Mesendoderm (in vitro differentiated cells): ENCODE measurements around the gene DISP3.

Source experiments
- DNase-seq: peaks from one replicate; pipeline ENCODE4 v3.0.0; 2013
- H2AK5ac ChIP-seq: 2 replicates; pipeline ENCODE4 v1.6.1; 2013; ENCODE audit warnings: low read length, inconsistent platforms
- H2BK120ac ChIP-seq: 2 replicates; pipeline ENCODE4 v1.6.1; 2013; ENCODE audit warnings: low read depth, mild to moderate bottlenecking, low read length, moderate library complexity, mixed read lengths
- H2BK15ac ChIP-seq: replicated peaks from 2 replicates; pipeline ENCODE4 v1.6.1; 2013; ENCODE audit warnings: low read depth, mild to moderate bottlenecking, moderate library complexity
- H2BK5ac ChIP-seq: 2 replicates; pipeline ENCODE4 v1.6.1; 2013; ENCODE audit warnings: low read length, inconsistent platforms
- H3K18ac ChIP-seq: 2 replicates; pipeline ENCODE4 v1.6.1; 2013; ENCODE audit warnings: mild to moderate bottlenecking, low read length, mixed read lengths
- H3K23ac ChIP-seq: one replicate; pipeline ENCODE4 v1.6.1; 2013; ENCODE audit warnings: low read length
- H3K27ac ChIP-seq: 2 replicates; pipeline ENCODE4 v1.5.1; 2013; ENCODE audit warnings: low read depth, mild to moderate bottlenecking, inconsistent platforms, low read length, moderate library complexity
- H3K27me3 ChIP-seq: 2 replicates; pipeline ENCODE4 v1.6.1; 2013; ENCODE audit warnings: low read length, control low read depth, mild to moderate bottlenecking, inconsistent platforms; ENCODE audit not compliant: insufficient read depth, poor library complexity
- H3K36me3 ChIP-seq: 2 replicates; pipeline ENCODE4 v1.6.1; 2013; ENCODE audit warnings: low read length, inconsistent platforms; ENCODE audit not compliant: control insufficient read depth, insufficient read depth
- H3K4ac ChIP-seq: one replicate; pipeline ENCODE4 v1.6.1; 2013; ENCODE audit warnings: low read depth, mild to moderate bottlenecking, low read length, moderate library complexity
- H3K4me1 ChIP-seq: 2 replicates; pipeline ENCODE4 v1.6.1; 2013; ENCODE audit warnings: low read depth, low read length, inconsistent platforms; ENCODE audit not compliant: control insufficient read depth
- H3K4me2 ChIP-seq: 2 replicates; pipeline ENCODE4 v1.6.1; 2013; ENCODE audit warnings: low read length
- H3K4me3 ChIP-seq: 2 replicates; pipeline ENCODE4 v1.5.1; 2013; ENCODE audit warnings: mild to moderate bottlenecking, low read length
- H3K56ac ChIP-seq: one replicate; pipeline ENCODE4 v1.6.1; 2013; ENCODE audit warnings: low read length
- H3K79me1 ChIP-seq: 2 replicates; pipeline ENCODE4 v1.6.1; 2013; ENCODE audit warnings: low read length, inconsistent platforms
- H3K79me2 ChIP-seq: 2 replicates; pipeline ENCODE4 v1.6.1; 2013; ENCODE audit warnings: mild to moderate bottlenecking, low read length; ENCODE audit not compliant: control insufficient read depth, insufficient read depth
- H3K9ac ChIP-seq: 2 replicates; pipeline ENCODE4 v1.6.1; 2013; ENCODE audit warnings: low read length, inconsistent platforms
- H4K5ac ChIP-seq: one replicate; pipeline ENCODE4 v1.6.1; 2013; ENCODE audit warnings: low read length
- H4K8ac ChIP-seq: one replicate; pipeline ENCODE4 v1.6.1; 2013; ENCODE audit warnings: low read depth, mild to moderate bottlenecking, control low read depth, low read length, moderate library complexity
- WGBS: extraction: QIAGEN DNeasy Blood & Tissue Kit; methylation state at CpG from one replicate; pipeline ENCODE4 v1.1.7; 2013; ENCODE audit warnings: low lambda C conversion rate, missing lambda C conversion rate; ENCODE audit not compliant: insufficient coverage; ENCODE audit errors: extremely low coverage; 5-methylcytosine and 5-hydroxymethylcytosine counted together

The DISP3 gene

DNA sequence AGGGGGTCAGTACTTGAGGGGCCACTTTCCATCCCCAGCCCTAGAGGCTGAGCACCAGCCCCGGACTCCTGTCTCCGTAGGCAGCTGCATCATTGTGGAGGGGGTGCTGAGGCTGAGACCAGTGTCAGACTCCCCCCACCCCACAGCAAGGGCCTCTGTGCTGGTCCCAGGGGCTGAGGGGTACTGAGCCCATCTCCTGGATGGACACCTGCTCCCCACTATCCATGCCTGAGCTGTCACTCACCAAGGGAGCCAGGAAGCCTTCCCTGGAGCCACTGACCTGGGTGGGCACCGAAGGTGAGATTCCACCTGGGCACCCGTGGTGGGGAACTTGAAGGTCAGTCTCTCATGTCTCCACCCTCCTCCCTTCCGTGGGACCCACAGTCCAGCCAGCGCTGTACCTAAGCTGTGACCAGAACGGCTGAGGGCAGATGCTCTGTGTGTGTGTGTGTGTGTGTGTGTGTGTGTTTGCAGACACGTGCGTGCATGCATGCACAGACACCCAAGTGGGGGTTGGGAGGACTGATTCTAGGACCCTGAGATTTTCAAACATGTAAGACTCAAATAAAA is 9.3 kb downstream of the DISP3 start:
- H3K4me3 ChIP-seq, result no peak overlapping the region
- H2AK5ac ChIP-seq, result no peak overlapping the region
- no peaks in the 10 kb centered on the region for H3K4me1 ChIP-seq
- no peak overlapping the region for H3K27ac ChIP-seq
- no peak overlapping the region for H3K56ac ChIP-seq
- H3K36me3 ChIP-seq, result no peaks in the 10 kb centered on the region
- H2BK120ac ChIP-seq, result no peak overlapping the region
- no peak overlapping the region for H2BK5ac ChIP-seq
- no peaks in the 10 kb centered on the region for H3K79me2 ChIP-seq
- no peak overlapping the region for H4K8ac ChIP-seq
- no peak overlapping the region for H2BK15ac ChIP-seq
- H3K79me1 ChIP-seq, result no peaks in the 10 kb centered on the region
- H3K9ac ChIP-seq, result no peak overlapping the region
- no peak overlapping the region for H3K4me2 ChIP-seq
- no peak for DNase-seq
- H3K18ac ChIP-seq, result no peak overlapping the region
- no peak overlapping the region for H3K4ac ChIP-seq
- WGBS, result no CpG with 5 or more reads among the region's 9 CpGs
- H3K27me3 ChIP-seq, result no peaks in the 10 kb centered on the region
- no peak overlapping the region for H4K5ac ChIP-seq
- no peak overlapping the region for H3K23ac ChIP-seq

GRCh38 chr1:11488966-11489625 is 10.1 kb downstream of the DISP3 start:
- Histone ChIP-seq H3K9ac (no peak overlapping the region), H3K4me1 (no peaks in the 10 kb centered on the region)
- no CpG with 5 or more reads among the region's 11 CpGs for WGBS

DNA sequence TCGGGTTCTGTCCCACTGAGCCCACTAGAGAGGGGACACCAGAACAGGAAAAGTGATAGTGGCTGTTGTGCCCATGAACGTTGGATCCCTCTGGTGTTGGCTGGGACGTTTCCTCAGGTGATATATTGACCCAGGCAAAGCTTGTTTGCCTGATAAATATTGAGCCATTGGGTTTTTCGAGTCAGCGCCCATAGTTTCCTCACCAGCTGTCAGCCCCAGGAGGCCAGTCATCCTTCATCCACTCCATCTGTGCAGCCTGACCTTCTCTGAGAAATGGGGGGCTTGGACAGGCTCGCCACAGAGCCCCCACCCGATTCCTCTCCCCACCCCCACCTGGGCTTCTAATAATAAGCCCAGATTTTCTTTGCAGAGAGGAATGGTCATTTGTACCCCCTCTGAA is 13.3 kb downstream of the DISP3 start:
- H2AK5ac ChIP-seq, result no peak overlapping the region
- H3K36me3 ChIP-seq, result no peaks in the 10 kb centered on the region
- H3K27ac ChIP-seq, result no peak overlapping the region
- H4K8ac ChIP-seq, result no peak overlapping the region
- H3K4me1 ChIP-seq, result no peaks in the 10 kb centered on the region
- H4K5ac ChIP-seq, result no peak overlapping the region
- no peak overlapping the region for H3K4me2 ChIP-seq
- no peak for DNase-seq
- no peak overlapping the region for H3K4ac ChIP-seq
- H3K4me3 ChIP-seq, result no peak overlapping the region
- H3K9ac ChIP-seq, result no peak overlapping the region
- H3K27me3 ChIP-seq, result no peaks in the 10 kb centered on the region
- no peak overlapping the region for H2BK15ac ChIP-seq
- no CpG with 5 or more reads among the region's 7 CpGs for WGBS
- no peak overlapping the region for H3K23ac ChIP-seq
- no peak overlapping the region for H3K56ac ChIP-seq
- no peak overlapping the region for H3K18ac ChIP-seq
- no peaks in the 10 kb centered on the region for H3K79me1 ChIP-seq
- no peak overlapping the region for H2BK5ac ChIP-seq
- H3K79me2 ChIP-seq, result no peaks in the 10 kb centered on the region
- H2BK120ac ChIP-seq, result no peak overlapping the region

More at GRCh38 chr1:11488966-11489625, 10.1 kb downstream of the DISP3 start:
- no peak for DNase-seq
- no peak overlapping the region for H3K27ac ChIP-seq
- no peaks in the 10 kb centered on the region for H3K79me2 ChIP-seq
- no peak overlapping the region for H3K4ac ChIP-seq
- H3K79me1 ChIP-seq, result no peaks in the 10 kb centered on the region
- H3K56ac ChIP-seq, result no peak overlapping the region
- H3K27me3 ChIP-seq, result no peaks in the 10 kb centered on the region
- no peak overlapping the region for H3K23ac ChIP-seq
- no peak overlapping the region for H2AK5ac ChIP-seq
- H3K18ac ChIP-seq, result no peak overlapping the region
- no peak overlapping the region for H2BK120ac ChIP-seq
- no peaks in the 10 kb centered on the region for H3K36me3 ChIP-seq
- H3K4me2 ChIP-seq, result no peak overlapping the region
- H2BK5ac ChIP-seq, result no peak overlapping the region
- H3K4me3 ChIP-seq, result no peak overlapping the region
- H4K8ac ChIP-seq, result no peak overlapping the region
- no peak overlapping the region for H2BK15ac ChIP-seq
- no peak overlapping the region for H4K5ac ChIP-seq

GRCh38 chr1:11493972-11494655 is 15.2 kb downstream of the DISP3 start:
- no peak overlapping the region for H3K23ac ChIP-seq
- no peaks in the 10 kb centered on the region for H3K79me1 ChIP-seq
- DNase-seq, result no peak
- no peak overlapping the region for H2BK5ac ChIP-seq
- H3K4me1 ChIP-seq, result no peaks in the 10 kb centered on the region
- no peak overlapping the region for H3K18ac ChIP-seq
- no peak overlapping the region for H3K56ac ChIP-seq
- no peaks in the 10 kb centered on the region for H3K27me3 ChIP-seq
- no peak overlapping the region for H3K27ac ChIP-seq
- H3K4me3 ChIP-seq, result no peak overlapping the region
- H4K8ac ChIP-seq, result no peak overlapping the region
- no CpG with 5 or more reads among the region's 9 CpGs for WGBS
- no peak overlapping the region for H2AK5ac ChIP-seq
- H3K79me2 ChIP-seq, result no peaks in the 10 kb centered on the region
- no peak overlapping the region for H3K4me2 ChIP-seq
- no peak overlapping the region for H2BK15ac ChIP-seq
- H3K9ac ChIP-seq, result no peak overlapping the region
- no peak overlapping the region for H4K5ac ChIP-seq
- no peaks in the 10 kb centered on the region for H3K36me3 ChIP-seq
- no peak overlapping the region for H2BK120ac ChIP-seq
- no peak overlapping the region for H3K4ac ChIP-seq

DNA sequence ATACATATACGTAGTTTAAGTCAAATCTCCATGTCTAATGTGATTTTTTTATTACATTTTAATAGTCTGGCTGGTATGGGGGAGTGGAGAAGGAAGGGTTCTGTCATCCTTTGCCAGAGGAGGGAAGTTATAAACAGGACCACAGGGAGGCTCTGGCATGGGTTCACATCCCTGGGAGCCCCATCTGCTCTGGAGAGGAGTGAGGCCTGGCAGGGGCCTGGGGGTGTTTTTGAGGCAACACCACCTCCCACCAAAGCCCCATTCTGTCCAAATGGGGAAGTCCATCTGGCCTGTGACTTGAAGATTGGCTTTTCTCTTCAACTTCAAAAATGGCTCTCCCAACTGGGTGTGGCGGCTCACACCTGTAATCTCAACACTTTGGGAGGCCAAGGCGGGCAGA is 15.8 kb downstream of the DISP3 start:
- H2BK15ac ChIP-seq, result no peak overlapping the region
- no peak overlapping the region for H2BK5ac ChIP-seq
- no CpG with 5 or more reads among the region's 3 CpGs for WGBS
- H4K5ac ChIP-seq, result no peak overlapping the region
- DNase-seq, result no peak
- no peaks in the 10 kb centered on the region for H3K36me3 ChIP-seq
- H3K23ac ChIP-seq, result no peak overlapping the region
- no peaks in the 10 kb centered on the region for H3K79me1 ChIP-seq
- no peak overlapping the region for H4K8ac ChIP-seq
- no peak overlapping the region for H2AK5ac ChIP-seq
- no peak overlapping the region for H3K9ac ChIP-seq
- H3K27ac ChIP-seq, result no peak overlapping the region
- no peak overlapping the region for H3K4me2 ChIP-seq
- no peak overlapping the region for H3K18ac ChIP-seq
- no peaks in the 10 kb centered on the region for H3K4me1 ChIP-seq
- H3K56ac ChIP-seq, result no peak overlapping the region
- no peaks in the 10 kb centered on the region for H3K27me3 ChIP-seq
- H2BK120ac ChIP-seq, result no peak overlapping the region
- H3K4ac ChIP-seq, result no peak overlapping the region
- no peaks in the 10 kb centered on the region for H3K79me2 ChIP-seq
- H3K4me3 ChIP-seq, result no peak overlapping the region
